Stimulated activated CD4-positive, alpha-beta T cell treated with anti-CD3 and anti-CD28 coated beads, Interleukin-15, amount 100 ng/mL, for 1 hour (primary cell): ENCODE results near the gene PRRG3.
"Not testable (repeated sequence)": the region's sequence is repeated elsewhere in the genome, so short reads cannot be mapped to it uniquely, and the experiment has no call there.

ENCODE experiments used
- DNase-seq, 2 donors: peaks; one replicate each; pipeline ENCODE4 v3.0.0-alpha.2; 2020; ENCODE audit warnings: low read depth in 1 of 2, low spot score in 1 of 2

The PRRG3 gene

DNA sequence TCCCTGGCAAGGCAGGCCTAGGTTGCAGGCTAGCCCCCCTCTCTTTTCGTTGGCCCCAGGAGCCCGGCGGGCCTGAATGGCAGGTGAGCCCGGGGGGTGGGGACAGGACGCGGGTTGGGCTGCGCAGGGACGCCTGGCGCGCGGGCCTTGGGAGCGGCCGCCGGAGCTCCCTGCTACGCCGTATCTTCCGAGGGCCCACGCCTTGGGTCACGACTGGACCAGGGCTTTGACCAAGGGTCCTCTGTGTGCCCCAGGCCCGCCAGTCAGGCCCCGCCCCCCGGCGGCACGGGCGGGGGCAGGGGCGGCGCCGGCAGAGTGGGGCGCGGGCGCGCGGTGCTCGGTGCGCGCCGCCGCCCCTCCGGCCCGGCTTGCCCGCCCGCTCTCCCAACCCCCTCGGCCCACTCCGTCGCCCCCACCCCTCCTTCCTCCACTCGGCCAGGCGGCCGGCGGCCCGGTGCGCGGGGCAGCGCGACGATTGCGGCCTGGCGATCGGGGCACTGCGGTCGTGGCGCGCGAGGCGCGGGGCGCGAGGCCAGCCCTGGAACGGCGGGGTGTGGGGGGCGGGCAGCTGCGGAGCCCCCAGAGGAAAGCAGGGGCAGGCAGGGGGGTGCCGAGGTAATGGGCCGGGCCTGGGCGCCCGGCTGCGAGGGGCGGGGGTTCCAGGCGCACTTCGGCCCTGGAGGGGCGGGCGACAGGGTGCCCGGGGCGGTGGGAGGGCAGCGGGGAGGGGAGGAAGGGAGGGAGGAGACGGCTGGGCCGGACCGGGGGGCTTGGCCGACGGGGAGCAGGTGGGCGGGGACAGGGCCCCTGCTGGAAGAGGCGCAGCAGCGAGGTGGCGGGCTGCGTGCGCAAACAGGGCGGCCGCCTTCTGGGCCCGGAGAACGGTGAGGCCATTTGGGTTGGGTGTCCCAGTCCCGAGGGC lies at the start of gene PRRG3:
PRRG3 (plus strand) TSS at position 798 of the 922 bp plus-strand sequence. CDS start 3,357 bp downstream, outside the sequence.
- DNase-seq, result no peak

GRCh38 chrX:151675121-151675746 lies 20.0 kb upstream of the PRRG3 start:
- DNase-seq, result no peak

GRCh38 chrX:151676196-151676595 lies 19.1 kb upstream of the PRRG3 start:
- no peak for DNase-seq

GRCh38 chrX:151679798-151680402 lies 15.4 kb upstream of the PRRG3 start:
- DNase-seq, result no peak

GRCh38 chrX:151680805-151681204 lies 14.5 kb upstream of the PRRG3 start:
- peak; percentile 3 to 30 for DNase-seq

- no peak for DNase-seq
Observed at GRCh38 chrX:151687635-151688034, 7.6 kb upstream of the PRRG3 start.

DNA sequence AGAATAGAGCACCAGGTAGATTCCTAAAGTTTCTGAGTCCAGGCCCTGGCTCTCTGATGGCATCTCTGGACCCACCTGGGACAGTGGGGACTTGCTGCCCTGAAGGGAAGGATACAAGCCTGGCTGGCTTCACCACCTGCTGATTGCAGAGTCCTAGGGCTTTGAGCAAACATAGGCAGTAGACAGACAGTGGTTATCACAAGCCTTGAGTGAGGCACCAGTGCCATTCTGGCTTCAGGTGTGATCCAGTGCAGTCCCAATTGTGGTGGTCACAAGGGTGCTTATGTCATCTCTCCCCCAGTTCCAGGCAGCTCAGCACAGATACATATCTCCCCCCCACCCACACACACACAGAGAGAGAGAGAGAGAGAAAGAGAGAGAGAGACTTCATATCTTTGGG lies 6.6 kb upstream of the PRRG3 start:
- DNase-seq, result no peak

DNA sequence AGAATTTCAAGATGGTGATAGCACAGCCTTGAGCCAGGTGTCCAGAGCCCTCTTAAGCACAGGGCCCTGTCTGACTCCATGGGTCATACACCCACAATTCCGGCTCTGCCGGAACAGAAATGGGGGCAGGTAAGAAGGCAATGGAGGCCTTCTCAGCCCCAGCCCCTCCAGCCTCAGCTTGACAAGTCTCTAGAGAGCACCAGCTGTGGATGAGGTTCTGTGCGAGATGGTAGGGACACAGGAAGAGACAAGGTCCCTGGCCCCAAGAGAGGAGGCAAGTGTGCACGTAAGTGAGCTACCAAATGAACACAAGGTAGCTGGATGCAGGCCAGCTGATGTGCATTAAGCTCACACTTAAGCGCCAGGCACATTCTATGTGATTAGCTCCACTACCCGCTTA lies 2.4 kb upstream of the PRRG3 start:
- no peak for DNase-seq

- no peak for DNase-seq
Observed at GRCh38 chrX:151694121-151694520, 1.1 kb upstream of the PRRG3 start.

DNA sequence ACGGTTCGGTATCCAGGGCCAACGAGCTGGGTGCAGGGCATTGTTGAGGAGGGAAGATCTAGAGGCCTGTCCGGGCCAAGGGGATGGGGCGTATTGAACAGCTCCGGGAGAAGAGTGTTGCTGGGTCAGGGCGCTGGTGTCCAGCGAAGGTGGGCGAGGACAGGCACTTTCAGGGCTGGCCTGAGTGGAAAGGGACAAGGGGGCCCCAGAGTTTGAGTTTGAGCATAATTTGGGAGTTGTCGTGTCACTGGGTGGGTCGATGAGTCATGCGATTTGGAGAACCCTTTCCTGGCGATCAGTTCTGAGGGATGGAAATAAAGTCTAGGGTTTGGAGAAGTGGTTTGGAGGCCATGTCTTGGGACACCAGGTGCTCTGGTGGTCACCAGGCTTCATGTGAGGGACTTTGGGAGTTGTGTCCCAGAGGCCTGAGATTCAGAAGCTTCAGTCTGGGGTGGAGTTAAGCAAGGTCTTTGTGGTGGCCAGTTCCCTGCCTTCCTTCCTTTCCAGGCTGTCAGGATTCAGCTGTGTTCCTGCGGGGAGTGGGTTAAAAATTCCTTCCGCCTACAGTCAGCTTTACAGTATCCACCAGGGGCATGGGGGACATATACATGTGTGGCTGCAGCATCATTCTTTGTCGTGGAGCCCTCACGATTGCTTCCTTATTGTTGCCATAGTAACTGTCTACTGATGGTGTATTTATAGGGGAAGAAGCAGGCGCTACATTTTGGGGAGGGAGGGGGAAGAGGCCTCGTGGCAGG lies 504 bp downstream of the PRRG3 start:
- DNase-seq, result no peak

GRCh38 chrX:151697082-151697481 lies 1.8 kb downstream of the PRRG3 start:
- not testable (repeated sequence) for DNase-seq

- DNase-seq, result no peak
Observed at GRCh38 chrX:151697522-151697921, 2.3 kb downstream of the PRRG3 start.

GRCh38 chrX:151698485-151698884 lies 3.2 kb downstream of the PRRG3 start:
- no peak for DNase-seq

GRCh38 chrX:151699746-151700145 lies 4.5 kb downstream of the PRRG3 start:
- no peak for DNase-seq

- DNase-seq, result no peak
Observed at GRCh38 chrX:151700581-151700980, 5.3 kb downstream of the PRRG3 start.

GRCh38 chrX:151701071-151701470 lies 5.8 kb downstream of the PRRG3 start:
- no peak for DNase-seq

- DNase-seq, result no peak
Observed at GRCh38 chrX:151701531-151701930, 6.3 kb downstream of the PRRG3 start.

GRCh38 chrX:151702026-151702714 lies 6.9 kb downstream of the PRRG3 start:
- no peak for DNase-seq

- no peak for DNase-seq
Observed at GRCh38 chrX:151702741-151703340, 7.6 kb downstream of the PRRG3 start.

- no peak for DNase-seq
Observed at GRCh38 chrX:151703487-151703886, 8.2 kb downstream of the PRRG3 start.
